ENCODE results near the gene MTIF3.

The MTIF3 gene

DNA sequence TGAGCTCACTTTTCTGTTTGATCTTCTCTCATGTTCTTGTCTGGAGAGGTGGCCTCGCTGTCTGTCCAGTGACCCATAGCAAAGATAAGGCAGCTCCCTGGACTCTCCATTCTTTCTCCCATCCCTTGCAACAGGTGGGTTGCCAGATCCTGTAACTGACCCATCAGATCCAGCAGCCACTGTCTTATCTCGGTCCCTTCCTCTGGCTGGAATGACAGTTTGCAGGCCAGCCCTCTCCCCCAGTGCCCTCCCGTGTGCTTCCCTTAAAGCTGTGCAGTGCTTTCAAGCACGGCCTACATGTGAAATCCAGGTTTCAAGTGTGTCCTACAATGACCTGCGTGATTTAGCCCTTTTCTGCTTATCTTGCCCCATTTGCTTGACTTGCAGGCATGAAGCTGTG lies 22.2 kb downstream of the MTIF3 start:
- H3K9me3 ChIP-seq (ENCODE audit: control insufficient read depth, insufficient read depth, low read depth, low read length), result no peaks in the 10 kb centered on the region
- CTCF ChIA-PET, result interaction anchor here (0.7 kb wide), 1 partner anchor 66 kb away, joined by 3 read pairs; no protein-coding TSS in a partner anchor
- POLR2A ChIA-PET, result no interaction called here
- H3K36me3 ChIP-seq (ENCODE audit: control insufficient read depth in 2 of 2, insufficient read depth in 1 of 2, low read length in 2 of 2), result peaks cover 19 to 63% of the 10 kb centered on the region in 2 experiments
- H3K4me3 ChIP-seq (ENCODE audit: low read depth, low read length), result no peak overlapping the region
- no peak overlapping the region for H3K27ac ChIP-seq (ENCODE audit: extremely low read depth, low read depth, low read length)
- TF ChIP-seq, protein P1, sequence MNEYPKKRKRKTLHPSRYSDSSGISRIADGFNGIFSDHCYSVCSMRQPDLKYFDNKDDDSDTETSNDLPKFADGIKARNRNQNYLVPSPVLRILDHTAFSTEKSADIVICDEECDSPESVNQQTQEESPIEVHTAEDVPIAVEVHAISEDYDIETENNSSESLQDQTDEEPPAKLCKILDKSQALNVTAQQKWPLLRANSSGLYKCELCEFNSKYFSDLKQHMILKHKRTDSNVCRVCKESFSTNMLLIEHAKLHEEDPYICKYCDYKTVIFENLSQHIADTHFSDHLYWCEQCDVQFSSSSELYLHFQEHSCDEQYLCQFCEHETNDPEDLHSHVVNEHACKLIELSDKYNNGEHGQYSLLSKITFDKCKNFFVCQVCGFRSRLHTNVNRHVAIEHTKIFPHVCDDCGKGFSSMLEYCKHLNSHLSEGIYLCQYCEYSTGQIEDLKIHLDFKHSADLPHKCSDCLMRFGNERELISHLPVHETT (tag by site-specific recombination; IDR thresholded peaks at IDR 0.05), result no peak
- TF ChIP-seq ZNF146 (tag by site-specific recombination; IDR thresholded peaks at IDR 0.05), result no peak
- TF ChIP-seq, protein P2, sequence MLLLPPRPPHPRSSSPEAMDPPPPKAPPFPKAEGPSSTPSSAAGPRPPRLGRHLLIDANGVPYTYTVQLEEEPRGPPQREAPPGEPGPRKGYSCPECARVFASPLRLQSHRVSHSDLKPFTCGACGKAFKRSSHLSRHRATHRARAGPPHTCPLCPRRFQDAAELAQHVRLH (tag by site-specific recombination; IDR thresholded peaks at IDR 0.05), result no peak
- TF ChIP-seq SCRT2 (tag by site-specific recombination; IDR thresholded peaks at IDR 0.05), result peak; percentile 79
- TF ChIP-seq, protein P3, sequence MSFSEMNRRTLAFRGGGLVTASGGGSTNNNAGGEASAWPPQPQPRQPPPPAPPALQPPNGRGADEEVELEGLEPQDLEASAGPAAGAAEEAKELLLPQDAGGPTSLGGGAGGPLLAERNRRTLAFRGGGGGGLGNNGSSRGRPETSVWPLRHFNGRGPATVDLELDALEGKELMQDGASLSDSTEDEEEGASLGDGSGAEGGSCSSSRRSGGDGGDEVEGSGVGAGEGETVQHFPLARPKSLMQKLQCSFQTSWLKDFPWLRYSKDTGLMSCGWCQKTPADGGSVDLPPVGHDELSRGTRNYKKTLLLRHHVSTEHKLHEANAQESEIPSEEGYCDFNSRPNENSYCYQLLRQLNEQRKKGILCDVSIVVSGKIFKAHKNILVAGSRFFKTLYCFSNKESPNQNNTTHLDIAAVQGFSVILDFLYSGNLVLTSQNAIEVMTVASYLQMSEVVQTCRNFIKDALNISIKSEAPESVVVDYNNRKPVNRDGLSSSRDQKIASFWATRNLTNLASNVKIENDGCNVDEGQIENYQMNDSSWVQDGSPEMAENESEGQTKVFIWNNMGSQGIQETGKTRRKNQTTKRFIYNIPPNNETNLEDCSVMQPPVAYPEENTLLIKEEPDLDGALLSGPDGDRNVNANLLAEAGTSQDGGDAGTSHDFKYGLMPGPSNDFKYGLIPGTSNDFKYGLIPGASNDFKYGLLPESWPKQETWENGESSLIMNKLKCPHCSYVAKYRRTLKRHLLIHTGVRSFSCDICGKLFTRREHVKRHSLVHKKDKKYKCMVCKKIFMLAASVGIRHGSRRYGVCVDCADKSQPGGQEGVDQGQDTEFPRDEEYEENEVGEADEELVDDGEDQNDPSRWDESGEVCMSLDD (tag by site-specific recombination; IDR thresholded peaks at IDR 0.05), result no peak
- TF ChIP-seq ZNF184 (tag by site-specific recombination; IDR thresholded peaks at IDR 0.05), result no peak
- no peak for TF ChIP-seq ZNF830 (tag by site-specific recombination; IDR thresholded peaks at IDR 0.05; ENCODE audit: low read depth)
- TF ChIP-seq SCRT1 (tag by site-specific recombination; IDR thresholded peaks at IDR 0.05; ENCODE audit: borderline replicate concordance), result peak; percentile 63; the same call in 1 of the 2 replicates
- TF ChIP-seq IKZF3 (tag by site-specific recombination; IDR thresholded peaks at IDR 0.05), result no peak
- no peak for TF ChIP-seq ZNF10 (tag by site-specific recombination; IDR thresholded peaks at IDR 0.05)
- no peak for TF ChIP-seq ZNF350 (tag by site-specific recombination; IDR thresholded peaks at IDR 0.05)
- TF ChIP-seq FEZF1 (tag by site-specific recombination; IDR thresholded peaks at IDR 0.05), result no peak
- no peaks in the 10 kb centered on the region for H3K4me1 ChIP-seq (ENCODE audit: control insufficient read depth, insufficient read depth, low read length)

DNA sequence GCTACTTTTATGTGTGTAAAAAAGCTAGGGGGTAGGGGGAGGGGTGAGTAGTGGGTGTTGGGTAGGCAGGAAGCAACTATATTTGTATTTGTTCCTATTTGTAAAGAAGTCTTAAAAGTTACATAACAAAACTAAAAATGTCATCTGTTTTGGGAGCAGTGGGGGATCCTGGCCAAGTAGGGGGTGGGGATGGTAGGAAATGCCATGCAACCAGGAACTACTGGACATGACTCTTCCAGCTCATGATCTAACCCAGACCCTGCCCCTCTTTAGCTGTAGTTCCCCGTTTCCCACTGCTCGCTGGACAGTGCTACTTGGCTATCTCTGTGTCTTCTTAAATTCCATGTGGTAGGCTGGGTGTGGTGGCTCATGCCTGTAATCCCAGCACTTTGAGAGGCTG lies 22.7 kb downstream of the MTIF3 start:
- POLR2A ChIA-PET, result interaction anchor here (1.0 kb wide), 1 partner anchor 22 kb away, joined by 3 read pairs; the partner anchor contains the start of gene MTIF3
- H3K36me3 ChIP-seq (ENCODE audit: control insufficient read depth in 2 of 2, insufficient read depth in 1 of 2, low read length in 2 of 2), result peaks cover 19 to 58% of the 10 kb centered on the region in 2 experiments
- H3K4me3 ChIP-seq (ENCODE audit: low read depth, low read length), result no peak overlapping the region
- TF ChIP-seq ZSCAN30 (tag by site-specific recombination; IDR thresholded peaks at IDR 0.05), result no peak
- TF ChIP-seq, protein P4, sequence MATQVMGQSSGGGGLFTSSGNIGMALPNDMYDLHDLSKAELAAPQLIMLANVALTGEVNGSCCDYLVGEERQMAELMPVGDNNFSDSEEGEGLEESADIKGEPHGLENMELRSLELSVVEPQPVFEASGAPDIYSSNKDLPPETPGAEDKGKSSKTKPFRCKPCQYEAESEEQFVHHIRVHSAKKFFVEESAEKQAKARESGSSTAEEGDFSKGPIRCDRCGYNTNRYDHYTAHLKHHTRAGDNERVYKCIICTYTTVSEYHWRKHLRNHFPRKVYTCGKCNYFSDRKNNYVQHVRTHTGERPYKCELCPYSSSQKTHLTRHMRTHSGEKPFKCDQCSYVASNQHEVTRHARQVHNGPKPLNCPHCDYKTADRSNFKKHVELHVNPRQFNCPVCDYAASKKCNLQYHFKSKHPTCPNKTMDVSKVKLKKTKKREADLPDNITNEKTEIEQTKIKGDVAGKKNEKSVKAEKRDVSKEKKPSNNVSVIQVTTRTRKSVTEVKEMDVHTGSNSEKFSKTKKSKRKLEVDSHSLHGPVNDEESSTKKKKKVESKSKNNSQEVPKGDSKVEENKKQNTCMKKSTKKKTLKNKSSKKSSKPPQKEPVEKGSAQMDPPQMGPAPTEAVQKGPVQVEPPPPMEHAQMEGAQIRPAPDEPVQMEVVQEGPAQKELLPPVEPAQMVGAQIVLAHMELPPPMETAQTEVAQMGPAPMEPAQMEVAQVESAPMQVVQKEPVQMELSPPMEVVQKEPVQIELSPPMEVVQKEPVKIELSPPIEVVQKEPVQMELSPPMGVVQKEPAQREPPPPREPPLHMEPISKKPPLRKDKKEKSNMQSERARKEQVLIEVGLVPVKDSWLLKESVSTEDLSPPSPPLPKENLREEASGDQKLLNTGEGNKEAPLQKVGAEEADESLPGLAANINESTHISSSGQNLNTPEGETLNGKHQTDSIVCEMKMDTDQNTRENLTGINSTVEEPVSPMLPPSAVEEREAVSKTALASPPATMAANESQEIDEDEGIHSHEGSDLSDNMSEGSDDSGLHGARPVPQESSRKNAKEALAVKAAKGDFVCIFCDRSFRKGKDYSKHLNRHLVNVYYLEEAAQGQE (tag by site-specific recombination; IDR thresholded peaks at IDR 0.05), result 0 out of 2 replicates have a peak, but pooled peaks have one; percentile 15
- no peaks in the 10 kb centered on the region for H3K4me1 ChIP-seq (ENCODE audit: control insufficient read depth, insufficient read depth, low read length)
- no peak overlapping the region for H3K27ac ChIP-seq (ENCODE audit: extremely low read depth, low read depth, low read length)
- no peaks in the 10 kb centered on the region for H3K9me3 ChIP-seq (ENCODE audit: control insufficient read depth, insufficient read depth, low read depth, low read length)
- CTCF ChIA-PET, result interaction anchor here (0.7 kb wide), 1 partner anchor 66 kb away, joined by 3 read pairs; no protein-coding TSS in a partner anchor
